Endothelial cell of hepatic sinusoid (primary cell): ENCODE data around the gene CAMKK2.
"Not testable (repeated sequence)": the region's sequence is repeated elsewhere in the genome, so short reads cannot be mapped to it uniquely, and the experiment has no call there.

Experiments used
- in situ Hi-C: cut with HindIII; loops from 2 replicates; pipeline ENCODE4 v1.10.0; 2017; ENCODE audit warnings: low sequenced_read_pairs

CAMKK2 gene

DNA sequence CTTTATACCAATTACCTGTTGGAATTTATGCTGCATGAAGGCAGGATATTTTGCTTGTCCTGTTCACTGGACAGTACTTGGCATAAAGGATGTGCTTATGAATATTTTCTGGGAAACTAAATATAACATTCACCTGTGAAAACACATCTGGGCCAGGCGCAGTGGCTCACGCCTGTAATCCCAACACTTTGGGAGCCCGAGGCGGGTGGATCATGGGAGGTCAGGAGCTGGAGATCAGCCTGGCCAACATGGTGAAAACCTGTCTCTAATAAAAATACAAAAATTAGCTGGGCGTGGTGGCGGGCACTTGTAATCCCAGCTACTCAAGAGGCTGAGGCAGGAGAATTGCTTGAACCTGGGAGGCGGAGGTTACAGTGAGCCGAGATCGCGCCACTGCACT lies 87.9 kb downstream of the CAMKK2 start:
- in situ Hi-C loops: not testable (repeated sequence)

DNA sequence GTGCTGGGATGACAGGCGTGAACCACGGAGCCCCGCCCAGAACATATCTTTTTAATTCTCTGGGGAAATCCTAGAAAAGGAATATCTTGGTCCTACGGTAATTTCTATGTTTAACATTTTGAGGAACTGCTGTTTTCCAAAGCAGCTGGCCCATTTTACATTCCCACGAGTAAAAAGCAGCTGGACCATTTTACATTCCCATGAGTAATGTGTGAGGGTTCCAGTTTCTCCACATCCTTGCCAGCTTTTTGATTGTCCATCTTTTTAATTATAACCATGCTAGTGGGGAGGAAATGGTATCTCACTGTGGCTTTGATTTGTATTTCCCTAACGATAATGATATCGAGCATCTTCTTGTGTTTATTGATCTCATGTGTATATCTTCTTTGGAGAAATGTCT lies 91.0 kb downstream of the CAMKK2 start:
- in situ Hi-C loops: no loop called here

DNA sequence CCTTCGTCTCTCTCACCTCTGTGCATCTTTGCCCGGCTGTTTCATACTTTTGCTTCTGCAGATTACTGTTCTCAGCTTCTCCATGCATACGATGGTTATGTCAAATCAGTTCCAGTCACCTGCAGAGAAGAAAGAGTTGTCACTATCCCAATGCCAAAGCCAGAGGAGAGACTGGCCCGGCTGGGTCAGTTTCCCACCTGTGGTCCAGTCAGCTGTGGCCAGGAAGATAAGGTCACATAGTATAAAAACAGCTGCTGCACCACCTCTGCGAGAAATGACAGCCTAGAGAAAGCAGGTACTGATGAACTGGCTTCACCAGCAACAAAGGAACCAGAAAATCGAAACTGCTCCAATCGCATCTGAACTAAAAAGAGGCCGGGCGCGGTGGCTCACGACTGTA lies 93.0 kb downstream of the CAMKK2 start:
- in situ Hi-C loops: no loop called here

DNA sequence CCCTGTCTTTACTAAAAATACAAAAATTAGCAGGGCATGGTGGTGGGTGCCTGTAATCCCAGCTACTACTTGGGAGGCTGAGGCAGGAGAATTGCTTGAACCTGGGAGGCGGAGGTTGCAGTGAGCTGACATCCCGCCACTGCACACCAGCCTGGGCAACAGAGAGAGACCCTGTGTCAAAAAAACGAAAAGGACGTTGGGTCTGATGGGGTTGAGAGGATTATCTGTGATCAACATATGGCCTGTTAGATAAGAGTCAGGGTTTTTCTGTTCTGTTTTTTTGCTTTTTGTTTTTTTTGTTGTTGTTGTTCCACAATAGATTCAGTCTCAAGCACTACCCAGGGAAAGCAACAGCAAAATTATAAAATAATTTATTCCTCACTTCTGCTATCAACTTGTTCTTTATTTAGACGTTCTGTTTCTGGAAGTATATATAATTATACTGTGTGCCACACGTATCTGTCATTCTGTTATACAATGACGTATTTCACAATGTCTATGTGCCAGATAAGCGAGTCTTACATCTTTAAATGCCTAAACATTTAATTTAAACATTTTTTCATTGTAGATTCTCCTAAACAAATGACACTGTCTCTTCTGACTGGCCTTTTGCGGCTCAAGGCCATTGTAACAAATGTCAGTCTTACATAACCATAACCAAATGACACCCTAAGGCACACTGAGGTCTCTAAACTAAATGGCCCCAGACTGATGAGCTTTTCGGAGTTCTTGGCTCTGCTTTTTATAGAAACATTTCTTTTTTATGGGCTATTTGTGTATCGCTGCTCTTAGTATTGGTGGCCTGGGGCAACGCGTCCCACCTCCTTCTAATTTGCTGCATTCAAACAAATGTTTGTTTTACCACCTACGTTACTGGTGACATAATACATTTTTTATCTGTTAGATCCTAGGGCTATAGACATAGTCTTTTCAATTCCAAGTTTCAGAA lies 93.8 kb downstream of the CAMKK2 start:
- in situ Hi-C loops: no loop called here

DNA sequence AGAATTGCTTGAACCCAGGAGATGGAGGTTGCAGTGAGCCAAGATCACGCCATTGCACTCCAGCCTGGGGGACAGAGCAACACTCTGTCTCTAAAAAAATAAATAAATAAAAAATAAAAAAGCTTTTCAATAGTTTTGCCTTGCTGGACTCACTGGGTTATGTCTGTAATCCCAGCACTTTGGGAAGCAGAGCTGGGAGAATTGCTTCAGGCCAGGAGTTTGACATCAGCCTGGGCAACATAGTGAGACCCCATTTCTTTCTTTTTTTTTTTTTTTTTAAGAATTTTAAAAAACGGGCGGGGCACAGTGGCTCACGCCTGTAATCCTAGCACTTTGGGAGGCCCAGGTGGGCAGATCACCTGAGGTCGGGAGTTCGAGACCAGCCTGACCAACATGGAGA lies 95.4 kb downstream of the CAMKK2 start:
- in situ Hi-C loops: not testable (repeated sequence)

DNA sequence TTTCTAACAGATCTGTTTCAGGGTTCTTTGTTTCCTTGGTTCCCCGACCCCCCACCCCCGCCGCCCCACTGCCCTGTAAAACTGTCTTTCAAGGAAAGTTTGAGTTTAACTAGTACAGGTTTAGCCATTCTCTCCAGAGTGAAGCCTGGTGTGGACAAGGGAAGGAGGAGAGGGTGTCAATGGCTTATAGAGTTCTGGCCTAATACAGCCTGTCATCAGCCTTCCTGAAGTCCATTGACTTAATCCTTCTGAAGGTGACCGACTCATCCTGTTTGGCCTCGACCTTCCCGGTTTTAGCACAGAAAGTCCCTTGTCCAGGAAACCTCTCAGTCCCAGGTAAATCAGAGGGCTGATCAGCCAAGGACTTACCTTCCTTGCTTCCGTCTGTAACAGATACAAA lies 97.6 kb downstream of the CAMKK2 start:
- in situ Hi-C loops: loop anchor here (5.0 kb wide), 1 partner anchor 52 kb away; no protein-coding TSS in a partner anchor

DNA sequence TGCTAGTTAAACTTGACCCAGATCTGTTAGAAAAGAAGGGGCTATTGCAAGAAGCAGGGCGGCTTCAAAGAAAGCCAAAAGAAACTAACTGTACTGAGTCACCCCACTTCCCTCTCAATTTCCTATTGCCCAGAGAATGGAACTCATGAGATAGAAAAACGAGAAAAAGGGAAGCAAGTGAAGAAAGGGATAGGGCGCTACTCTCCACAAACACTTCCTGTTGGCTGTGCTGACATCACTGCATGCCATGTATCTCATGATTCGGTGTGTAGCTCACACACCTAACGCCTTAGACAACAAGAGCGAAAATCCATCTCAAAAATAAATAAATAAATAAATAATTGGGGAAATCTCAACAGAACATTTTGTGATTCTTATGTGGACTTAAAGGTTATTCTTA lies 99.6 kb downstream of the CAMKK2 start:
- in situ Hi-C loops: loop anchor here (5.0 kb wide), 1 partner anchor 50 kb away; no protein-coding TSS in a partner anchor

DNA sequence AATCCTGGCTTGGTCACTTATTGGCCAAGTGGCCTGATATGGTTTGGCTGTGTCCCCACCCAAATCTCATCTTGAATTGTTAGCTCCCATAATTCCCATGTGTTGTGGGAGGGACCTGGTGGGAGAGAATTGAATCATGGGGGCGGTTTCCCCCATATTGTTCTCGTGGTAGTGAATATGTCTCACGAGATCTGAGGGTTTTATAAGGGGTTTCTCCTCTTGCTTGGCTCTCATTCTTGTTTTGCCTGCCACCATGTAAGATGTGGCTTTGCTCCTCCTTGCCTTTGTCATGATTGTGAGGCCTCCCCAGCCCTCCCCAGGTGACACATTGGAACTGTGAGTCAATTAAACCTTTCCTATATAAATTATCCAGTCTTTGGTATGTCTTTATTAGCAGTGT lies 105.4 kb downstream of the CAMKK2 start:
- in situ Hi-C loops: no loop called here

DNA sequence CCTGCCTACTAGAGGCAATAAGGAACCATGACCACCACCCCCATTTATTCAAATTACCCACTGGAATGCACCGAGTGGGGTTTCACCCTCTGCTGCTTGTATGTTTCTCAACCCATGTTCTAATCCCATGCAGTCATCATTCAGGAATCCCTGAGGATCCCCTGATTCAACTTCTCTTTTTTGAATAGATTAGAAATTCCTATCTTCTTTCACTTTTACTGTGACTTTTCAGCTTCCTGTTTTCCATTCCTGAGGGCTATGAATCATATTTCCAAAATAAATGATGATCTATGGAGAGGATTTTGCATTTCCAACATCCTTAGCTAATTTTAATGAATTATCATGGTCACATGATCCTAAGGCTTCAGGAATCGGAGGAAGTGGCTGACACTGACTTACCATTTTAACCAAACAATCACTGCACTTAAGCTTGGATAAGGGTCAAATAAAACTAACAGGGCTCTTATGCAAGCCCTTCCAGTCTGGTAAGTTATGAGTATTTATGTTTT lies 105.9 kb downstream of the CAMKK2 start:
- in situ Hi-C loops: no loop called here

DNA sequence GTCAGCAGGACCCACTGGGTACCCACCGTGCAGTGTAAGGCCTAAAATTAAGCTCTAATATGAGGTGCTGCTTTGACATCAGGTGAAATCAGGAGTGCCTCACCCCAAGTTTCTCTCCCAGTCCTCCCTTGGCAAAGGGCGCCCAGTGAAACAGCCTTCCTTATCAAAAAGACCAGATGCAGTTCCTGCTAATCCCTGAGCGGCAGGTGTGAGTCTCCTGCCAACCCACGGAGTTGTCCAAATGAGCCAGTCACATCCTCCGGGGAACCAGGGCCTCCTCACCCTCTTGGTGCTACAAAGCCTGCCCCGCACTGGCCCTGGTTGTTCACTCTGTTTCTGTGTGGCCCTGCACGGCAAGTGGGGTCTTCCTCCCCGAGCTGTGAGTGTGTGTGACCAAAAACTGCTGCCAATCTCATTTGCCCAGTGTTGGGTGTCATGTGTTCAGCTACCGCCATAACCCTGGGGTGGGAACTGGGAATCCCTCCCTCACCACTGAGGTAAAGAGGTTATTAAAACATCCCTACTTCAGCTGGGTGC lies 106.8 kb downstream of the CAMKK2 start:
- in situ Hi-C loops: no loop called here

DNA sequence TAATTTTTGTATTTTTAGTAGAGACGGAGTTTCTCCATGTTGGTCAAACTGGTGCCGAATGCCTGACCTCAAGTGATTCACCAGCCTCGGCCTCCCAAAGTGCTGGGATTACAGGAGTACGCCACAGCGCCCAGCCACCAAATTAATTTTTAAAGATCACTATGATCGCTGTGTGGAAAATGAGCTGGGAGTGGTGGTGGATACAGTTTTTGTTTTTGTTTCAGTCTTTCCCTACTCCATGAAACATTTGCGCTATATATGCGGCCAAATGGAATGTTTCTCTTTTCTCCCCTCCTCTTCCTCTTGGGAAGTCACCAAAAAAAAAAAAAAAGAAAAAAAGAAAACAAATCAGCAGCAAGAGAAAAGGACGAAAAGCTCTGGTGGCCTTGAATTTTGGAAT lies 107.4 kb downstream of the CAMKK2 start:
- in situ Hi-C loops: no loop called here

DNA sequence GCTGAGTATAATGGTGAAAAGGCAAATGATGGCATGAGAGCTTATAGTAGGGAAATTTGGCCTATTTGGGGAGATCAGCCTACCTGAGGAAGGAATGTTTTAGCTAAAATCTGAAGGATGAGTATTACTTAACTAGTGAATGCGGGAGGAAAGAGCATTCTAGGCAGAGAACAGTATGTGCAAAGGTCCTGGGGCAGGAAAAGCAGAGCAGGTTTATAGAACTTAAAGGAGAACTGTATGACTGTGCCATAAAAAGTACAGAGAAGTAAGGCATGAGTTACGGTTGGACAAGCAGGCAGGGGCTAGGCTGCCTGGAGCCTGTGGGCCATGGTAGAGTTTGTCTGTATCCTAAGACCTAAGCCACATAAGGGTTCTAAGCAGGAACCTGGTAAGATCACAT lies 108.3 kb downstream of the CAMKK2 start:
- in situ Hi-C loops: no loop called here
